Smooth muscle cell (in vitro differentiated cells): ENCODE measurements around the gene TIMM8B. TPM values are rescaled to one million over a fixed set of nuclear protein-coding genes. Genes with fewer than 3 reads are reported as not detected.

Source experiments
- DNase-seq: peaks from one replicate; lab custom pipeline; 2025; ENCODE audit not compliant: unreplicated experiment; lab: John Stamatoyannopoulos, UW
- H2AFZ ChIP-seq: fragments of 200-600 bp; sonication (generic); 2 replicates; pipeline ENCODE4 v1.6.0; 2016; ENCODE audit warnings: antibody characterized with exemption, low read depth, mild to moderate bottlenecking
- H3F3A ChIP-seq: fragments of 200-600 bp; sonication (generic); 2 replicates; pipeline ENCODE4 v1.6.0; 2017; ENCODE audit warnings: antibody characterized with exemption, low read depth
- H3K27ac ChIP-seq: fragments of 200-600 bp; sonication (generic); 2 replicates; pipeline ENCODE4 v1.5.1; 2016; ENCODE audit warnings: low read depth, mild to moderate bottlenecking
- H3K27me3 ChIP-seq: fragments of 200-600 bp; sonication (generic); 2 replicates; pipeline ENCODE4 v1.6.1; 2016; ENCODE audit warnings: low read depth, mild to moderate bottlenecking
- H3K36me3 ChIP-seq: fragments of 200-600 bp; sonication (generic); 2 replicates; pipeline ENCODE4 v1.5.1; 2016; ENCODE audit warnings: low read depth
- H3K4me1 ChIP-seq: fragments of 200-600 bp; sonication (generic); 2 replicates; pipeline ENCODE4 v1.5.1; 2016; ENCODE audit warnings: low read depth
- H3K4me2 ChIP-seq: fragments of 200-600 bp; sonication (generic); 2 replicates; pipeline ENCODE4 v1.6.0; 2016; ENCODE audit warnings: mild to moderate bottlenecking
- H3K4me3 ChIP-seq: fragments of 200-600 bp; sonication (generic); 2 replicates; pipeline ENCODE4 v1.5.1; 2016; ENCODE audit warnings: mild to moderate bottlenecking
- H3K79me2 ChIP-seq: fragments of 200-600 bp; sonication (generic); 2 replicates; pipeline ENCODE4 v1.6.0; 2016; ENCODE audit warnings: low read depth, mild to moderate bottlenecking
- H3K9ac ChIP-seq: fragments of 200-600 bp; sonication (generic); 2 replicates; pipeline ENCODE4 v1.6.0; 2016; ENCODE audit warnings: low read depth
- H3K9me3 ChIP-seq: fragments of 200-600 bp; sonication (generic); replicated peaks from 2 replicates; pipeline ENCODE4 v1.5.1; 2016; ENCODE audit warnings: low read depth
- H4K20me1 ChIP-seq: fragments of 200-600 bp; sonication (generic); 2 replicates; pipeline ENCODE4 v1.6.0; 2016; ENCODE audit warnings: low read depth
- CTCF ChIP-seq: fragments of 200-600 bp; sonication (generic); IDR thresholded peaks from 2 replicates; pipeline ENCODE4 v1.5.1; 2017; ENCODE audit warnings: borderline replicate concordance, mild to moderate bottlenecking, antibody characterized with exemption; ENCODE audit not compliant: insufficient read depth, poor library complexity, severe bottlenecking
- WGBS: methylation state at CpG from one replicate; pipeline ENCODE4 v1.1.7; 2016; ENCODE audit warnings: low lambda C conversion rate; 5-methylcytosine and 5-hydroxymethylcytosine counted together
- polyA plus RNA-seq: library from polyadenylated mRNA; unstranded; fragments of >200 nt; fragmentation: Nextera tagmentation; extraction: Ambion mirVana; gene quantifications from 2 replicates; pipeline ENCODE4 v1.2.1, GENCODE V29; 2016
- total RNA-seq: library from RNA; depleted of rRNA; stranded (reverse); fragments of >200 nt; gene quantifications from 2 replicates; pipeline ENCODE4 v1.2.3, GENCODE V29; 2014

Gene TIMM8B
- total and polyA plus RNA-seq, 2 experiments from 2014 or later: 55.7 to 79.8 TPM

- TF ChIP-seq CTCF: no peak
- Histone ChIP-seq H3K4me2 (no peak overlapping the region), H3K79me2 (peaks cover 5% of the 10 kb centered on the region), H3K9me3 (no peaks in the 10 kb centered on the region), H3K4me3 (no peak overlapping the region), H2AFZ (no peak overlapping the region), H3K4me1 (no peaks in the 10 kb centered on the region), H3K27me3 (no peaks in the 10 kb centered on the region), H4K20me1 (no peaks in the 10 kb centered on the region), H3K27ac (no peak overlapping the region), H3K36me3 (peaks cover 37% of the 10 kb centered on the region), H3F3A (no peaks in the 10 kb centered on the region), H3K9ac (no peak overlapping the region)
- DNase-seq: no peak
- 95% methylated on average over 4 of the region's 4 CpGs for WGBS
Measured at GRCh38 chr11:112044961-112045360, 41.6 kb downstream of the TIMM8B start.

- Histone ChIP-seq H3K9me3 (no peaks in the 10 kb centered on the region), H3K4me1 (no peaks in the 10 kb centered on the region), H3K27me3 (no peaks in the 10 kb centered on the region), H3K9ac (no peak overlapping the region), H3K36me3 (peaks cover 39% of the 10 kb centered on the region), H3K4me2 (no peak overlapping the region), H3K4me3 (no peak overlapping the region), H3K27ac (no peak overlapping the region), H4K20me1 (no peaks in the 10 kb centered on the region), H3F3A (no peaks in the 10 kb centered on the region), H2AFZ (no peak overlapping the region), H3K79me2 (no peaks in the 10 kb centered on the region)
- DNase-seq: no peak
- TF ChIP-seq CTCF: no peak
- WGBS: 98% methylated on average over 2 of the region's 2 CpGs
Measured at GRCh38 chr11:112042961-112043304, 43.6 kb downstream of the TIMM8B start.

DNA sequence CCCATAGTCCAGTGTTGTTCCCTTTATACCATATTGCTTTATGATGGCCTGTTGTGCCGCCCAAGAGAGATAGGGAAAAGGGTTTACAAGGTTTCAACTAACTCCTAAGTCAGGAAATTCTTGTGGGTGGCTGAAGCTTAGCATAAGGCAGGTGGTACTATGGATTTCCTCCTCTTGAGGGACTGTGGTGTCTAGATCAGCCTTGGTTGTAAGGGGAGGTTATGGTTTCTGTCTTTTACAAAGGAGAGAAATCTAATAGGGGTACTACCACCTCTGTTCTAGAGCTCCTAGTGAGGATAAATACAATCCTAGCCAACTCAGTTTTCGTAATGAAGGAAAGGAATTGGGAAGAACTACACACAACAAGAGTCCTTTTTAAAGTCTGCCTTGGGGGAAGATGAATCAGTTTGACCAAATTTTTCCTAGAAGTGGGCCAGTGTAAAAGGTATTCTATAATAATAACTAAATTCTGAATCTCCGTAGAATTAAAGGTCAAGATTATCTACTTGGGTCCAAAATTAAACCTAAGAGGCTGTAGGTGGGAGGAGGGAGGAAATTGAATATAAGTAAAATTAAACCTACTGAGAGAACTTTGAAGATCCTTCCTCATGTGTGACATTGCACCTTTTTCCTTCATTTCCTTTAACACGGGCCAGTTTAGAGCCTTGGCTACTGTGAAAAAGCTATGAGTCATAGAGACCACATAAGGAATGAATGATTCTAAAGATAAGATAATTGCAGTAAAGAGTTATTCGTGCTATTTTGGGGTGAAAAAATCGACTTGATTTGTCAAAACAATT is 44.2 kb downstream of the TIMM8B start:
- Histone ChIP-seq H3K36me3 (peaks cover 43% of the 10 kb centered on the region), H3K4me2 (no peak overlapping the region), H4K20me1 (no peaks in the 10 kb centered on the region), H3K79me2 (no peaks in the 10 kb centered on the region), H3K27me3 (no peaks in the 10 kb centered on the region), H3K9me3 (no peaks in the 10 kb centered on the region), H3K27ac (peak overlapping the region; percentile 48), H3K4me3 (no peak overlapping the region), H2AFZ (no peak overlapping the region), H3F3A (no peaks in the 10 kb centered on the region), H3K4me1 (no peaks in the 10 kb centered on the region), H3K9ac (no peak overlapping the region)
- TF ChIP-seq CTCF: no peak
- 52% methylated on average over 6 of the region's 6 CpGs for WGBS
- no peak for DNase-seq

DNA sequence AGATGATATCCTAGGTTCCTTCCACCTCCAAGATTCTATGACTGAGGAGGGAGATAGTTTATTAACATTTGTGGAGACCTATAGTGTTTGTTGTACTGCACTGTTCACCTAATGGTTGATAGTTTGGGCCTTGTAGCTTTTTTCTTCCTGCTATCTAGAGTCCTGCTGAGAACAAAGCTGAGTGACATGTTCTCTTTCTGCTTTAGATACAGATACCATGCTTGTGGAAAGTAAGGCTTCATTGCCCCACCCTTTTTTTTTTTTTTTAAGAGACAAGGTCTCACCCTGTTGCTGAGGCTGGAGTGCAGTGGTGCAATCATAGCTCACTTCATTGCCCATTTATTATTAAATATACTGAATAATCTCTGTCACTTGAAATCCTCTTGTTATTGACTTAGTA is 49.0 kb downstream of the TIMM8B start:
- H3K4me1 ChIP-seq: no peaks in the 10 kb centered on the region
- no peak for DNase-seq
- H3K9ac ChIP-seq: no peak overlapping the region
- H3K27ac ChIP-seq: no peak overlapping the region
- no peak overlapping the region for H2AFZ ChIP-seq
- peaks cover 3% of the 10 kb centered on the region for H3K79me2 ChIP-seq
- peaks cover 18% of the 10 kb centered on the region for H3K36me3 ChIP-seq
- no peak overlapping the region for H3K4me3 ChIP-seq
- no peaks in the 10 kb centered on the region for H4K20me1 ChIP-seq
- TF ChIP-seq CTCF: no peak
- no peaks in the 10 kb centered on the region for H3K9me3 ChIP-seq
- no peak overlapping the region for H3K4me2 ChIP-seq
- no peaks in the 10 kb centered on the region for H3F3A ChIP-seq
- no peaks in the 10 kb centered on the region for H3K27me3 ChIP-seq
